HCT116 (cell line): ENCODE results near the gene PAM16. TPM values are rescaled to one million over a fixed set of nuclear protein-coding genes. Genes with fewer than 3 reads are reported as not detected.

Source experiments
- ATAC-seq: fragments of 200-7000 bp; cut with Tn5 transposase; 2 replicates; pipeline ENCODE4 v1.9.1; 2020; ENCODE audit warnings: mild to moderate bottlenecking, moderate library complexity
- BruUV-seq: library from RNA; stranded (reverse); fragments of 400-500 nt; replicated peaks from 2 replicates; lab custom pipeline; 2021; lab: Mats Ljungman, UMichigan
- CTCF ChIA-PET: fragments of 300-600 bp; sonication (Branson Sonifier 250); formaldehyde crosslinking; loops from one replicate; lab custom pipeline; 2021; ENCODE audit warnings: antibody characterized with exemption; lab: Charles Lee
- POLR2A ChIA-PET: fragments of 300-600, 350-600 bp; sonication (Branson Sonifier 250); formaldehyde crosslinking; loops from one replicate; lab custom pipeline; 2021; ENCODE audit warnings: antibody characterized with exemption; lab: Charles Lee
- RAD21 ChIA-PET, 2 experiments: fragments of 300-600 bp; sonication (Branson Sonifier 250); formaldehyde crosslinking; loops; one replicate each; lab custom pipeline; 2023; ENCODE audit warnings: low total read pairs in 2 of 2; ENCODE audit not compliant: uncharacterized antibody in 2 of 2, unreplicated experiment in 2 of 2, low non-redundant PET in 1 of 2; lab: Charles Lee
- DNase-seq: peaks from one replicate; pipeline ENCODE4 v3.0.0-alpha.2; 2010; ENCODE audit warnings: low read depth, low spot score
- H2AFZ ChIP-seq: fragments of 200-600 bp; shearing (Covaris generic), sonication (generic); 2 replicates; pipeline ENCODE4 v1.6.1; 2017; ENCODE audit warnings: low read depth, mixed run types, mixed read lengths, antibody characterized with exemption, low read length; ENCODE audit not compliant: poor library complexity, severe bottlenecking
- H3K27ac ChIP-seq: 2 replicates; pipeline ENCODE4 v1.5.1; 2012; ENCODE audit warnings: low read depth, low read length
- H3K27me3 ChIP-seq: fragments of 200-600 bp; sonication (generic); 2 replicates; pipeline ENCODE4 v1.6.1; 2016; ENCODE audit warnings: mixed run types, low read length, mixed read lengths; ENCODE audit not compliant: insufficient read depth
- H3K36me3 ChIP-seq, 2 experiments: fragments of 200-500 bp in 1 of 2; fragments of 200-600 bp in 1 of 2; sonication (Bioruptor generic) in 1 of 2; sonication (generic) in 1 of 2; 2 replicates each; pipeline versions ENCODE4 v1.5.1 to v1.6.1; 2014 to 2016; ENCODE audit warnings: low read length in 2 of 2, inconsistent platforms in 1 of 2, mixed read lengths in 1 of 2, mixed run types in 1 of 2; ENCODE audit not compliant: insufficient read depth in 2 of 2, control insufficient read depth in 1 of 2
- H3K4me1 ChIP-seq, 2 experiments: fragments of 200-600 bp in 1 of 2; sonication (generic) in 1 of 2; 2 replicates each; pipeline versions ENCODE4 v1.5.1 to v1.6.1; 2012 to 2017; ENCODE audit warnings: low read length in 2 of 2, inconsistent platforms in 1 of 2, mild to moderate bottlenecking in 1 of 2, mixed read lengths in 1 of 2, mixed run types in 1 of 2, moderate library complexity in 1 of 2; ENCODE audit not compliant: insufficient read depth in 2 of 2, control insufficient read depth in 1 of 2
- H3K4me2 ChIP-seq: fragments of 200-600 bp; sonication (generic); 2 replicates; pipeline ENCODE4 v1.6.1; 2017; ENCODE audit warnings: mixed run types, low read length, mixed read lengths
- H3K4me3 ChIP-seq, 2 experiments: fragments of 200-600 bp in 1 of 2; sonication (generic) in 1 of 2; replicated peaks in 1 of 2; 2 replicates each; pipeline ENCODE4 v1.5.1; 2011 to 2016; ENCODE audit warnings: low read length in 2 of 2, control low read depth in 1 of 2, low read depth in 1 of 2, mild to moderate bottlenecking in 1 of 2, mixed read lengths in 1 of 2, mixed run types in 1 of 2
- H3K79me2 ChIP-seq: fragments of 200-600 bp; sonication (generic); 2 replicates; pipeline ENCODE4 v1.6.1; 2017; ENCODE audit warnings: mild to moderate bottlenecking, mixed run types, low read length, moderate library complexity, mixed read lengths; ENCODE audit not compliant: insufficient read depth
- H3K9ac ChIP-seq: fragments of 200-600 bp; sonication (generic); 2 replicates; pipeline ENCODE4 v1.6.1; 2016; ENCODE audit warnings: low read length, mixed read lengths
- H3K9me2 ChIP-seq: fragments of 200-600 bp; sonication (generic), shearing (Covaris generic); 2 replicates; pipeline ENCODE4 v1.6.1; 2017; ENCODE audit warnings: mixed run types, mild to moderate bottlenecking, moderate library complexity; ENCODE audit not compliant: insufficient read depth
- H3K9me3 ChIP-seq, 2 experiments: fragments of 200-500 bp in 1 of 2; fragments of 200-600 bp in 1 of 2; sonication (Bioruptor generic) in 1 of 2; sonication (generic) in 1 of 2; 2 replicates each; pipeline ENCODE4 v1.6.1; 2014 to 2017; ENCODE audit warnings: low read length in 2 of 2, mixed read lengths in 2 of 2, inconsistent platforms in 1 of 2, low read depth in 1 of 2, mild to moderate bottlenecking in 1 of 2, mixed run types in 1 of 2, moderate library complexity in 1 of 2; ENCODE audit not compliant: control insufficient read depth in 1 of 2, insufficient read depth in 1 of 2
- H4K20me1 ChIP-seq: fragments of 200-600 bp; sonication (generic), shearing (Covaris generic); 2 replicates; pipeline ENCODE4 v1.6.1; 2017; ENCODE audit warnings: mixed run types, mild to moderate bottlenecking, moderate library complexity; ENCODE audit not compliant: insufficient read depth
- RAD21 ChIP-seq: IDR thresholded peaks from 2 replicates; pipeline ENCODE4 v1.6.1; 2012; ENCODE audit warnings: low read depth, mild to moderate bottlenecking
- intact Hi-C: fragments of 100-400 bp; cut with micrococcal nuclease; formaldehyde crosslinking; loops from 2 replicates; pipeline ENCODE4 v1.10.0; 2022
- total RNA-seq: library from RNA; stranded (reverse); gene quantifications from one replicate; pipeline ENCODE4 v1.2.1, GENCODE V29; 2021; ENCODE audit not compliant: unreplicated experiment
- TF ChIP-seq, protein P1 (sequence below), 3 experiments: fragments of 200-600 bp in 1 of 3; sonication (generic) in 1 of 3; IDR thresholded peaks in 2 of 3; conservative IDR thresholded peaks in 1 of 3; 2 replicates each; pipeline ENCODE4 v1.5.1; 2012 to 2017; ENCODE audit warnings: low read depth in 2 of 3, low read length in 2 of 3, antibody characterized with exemption in 1 of 3, borderline replicate concordance in 1 of 3, control low read depth in 1 of 3, mild to moderate bottlenecking in 1 of 3, mixed read lengths in 1 of 3, mixed run types in 1 of 3, moderate library complexity in 1 of 3; ENCODE audit not compliant: insufficient read depth in 1 of 3
- TF ChIP-seq, protein P2 (sequence below): IDR thresholded peaks from 2 replicates; pipeline ENCODE4 v1.6.1; 2011; ENCODE audit warnings: mild to moderate bottlenecking, low read length, moderate library complexity; ENCODE audit not compliant: insufficient replicate concordance; ENCODE audit errors: extremely low read depth
- TF ChIP-seq, protein P3 (sequence below): IDR thresholded peaks from 2 replicates; pipeline ENCODE4 v1.6.1; 2012

PAM16 gene
- total RNA-seq, 1 experiment from 2014 or later, result 102 TPM

DNA sequence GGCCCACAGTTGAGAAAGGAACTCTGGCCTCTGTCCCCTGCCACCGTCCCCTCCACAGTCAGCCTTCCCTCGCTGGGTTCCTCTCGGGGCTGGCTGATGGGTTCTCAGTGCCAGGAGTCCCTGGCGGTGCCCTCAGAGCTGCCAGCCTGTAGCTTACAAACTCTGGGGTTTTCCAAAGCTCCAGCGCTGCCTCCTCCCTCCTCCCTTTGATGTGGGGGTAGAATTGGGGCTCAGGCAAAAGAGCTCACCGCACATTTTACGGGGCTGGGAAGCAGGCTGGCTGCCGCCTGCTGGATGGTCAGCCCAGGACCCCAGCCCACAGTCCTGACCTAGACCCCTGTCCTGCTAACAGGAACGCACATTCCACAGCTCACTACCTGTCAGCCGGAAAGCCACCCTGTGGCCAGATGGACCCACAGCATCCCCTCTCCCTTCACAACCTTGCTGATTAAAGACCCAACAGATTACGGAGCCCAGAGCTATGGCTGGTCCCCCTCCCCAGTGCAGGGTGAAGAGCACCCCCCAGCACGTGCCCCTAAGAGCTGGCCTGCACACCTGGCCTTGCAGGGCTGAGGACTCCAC lies 26.5 kb upstream of the PAM16 start:
- Histone ChIP-seq H3K79me2 (peaks cover 11% of the 10 kb centered on the region; the same call in 1 of the 2 replicates), H3K9me2 (no peaks in the 10 kb centered on the region), H2AFZ (no peak overlapping the region), H3K9me3 (no peaks in the 10 kb centered on the region), H4K20me1 (no peaks in the 10 kb centered on the region), H3K27ac (no peak overlapping the region), H3K9ac (no peak overlapping the region), H3K4me2 (no peak overlapping the region), H3K27me3 (no peaks in the 10 kb centered on the region), H3K4me3 (no peak overlapping the region), H3K4me1 (peaks cover 27 to 53% of the 10 kb centered on the region in 2 experiments), H3K36me3 (no peaks in the 10 kb centered on the region)
- ATAC-seq (no peak), DNase-seq (no peak)
- ChIA-PET CTCF (no interaction called here), POLR2A (no interaction called here), RAD21 (no interaction called here)
- TF ChIP-seq, protein P1, sequence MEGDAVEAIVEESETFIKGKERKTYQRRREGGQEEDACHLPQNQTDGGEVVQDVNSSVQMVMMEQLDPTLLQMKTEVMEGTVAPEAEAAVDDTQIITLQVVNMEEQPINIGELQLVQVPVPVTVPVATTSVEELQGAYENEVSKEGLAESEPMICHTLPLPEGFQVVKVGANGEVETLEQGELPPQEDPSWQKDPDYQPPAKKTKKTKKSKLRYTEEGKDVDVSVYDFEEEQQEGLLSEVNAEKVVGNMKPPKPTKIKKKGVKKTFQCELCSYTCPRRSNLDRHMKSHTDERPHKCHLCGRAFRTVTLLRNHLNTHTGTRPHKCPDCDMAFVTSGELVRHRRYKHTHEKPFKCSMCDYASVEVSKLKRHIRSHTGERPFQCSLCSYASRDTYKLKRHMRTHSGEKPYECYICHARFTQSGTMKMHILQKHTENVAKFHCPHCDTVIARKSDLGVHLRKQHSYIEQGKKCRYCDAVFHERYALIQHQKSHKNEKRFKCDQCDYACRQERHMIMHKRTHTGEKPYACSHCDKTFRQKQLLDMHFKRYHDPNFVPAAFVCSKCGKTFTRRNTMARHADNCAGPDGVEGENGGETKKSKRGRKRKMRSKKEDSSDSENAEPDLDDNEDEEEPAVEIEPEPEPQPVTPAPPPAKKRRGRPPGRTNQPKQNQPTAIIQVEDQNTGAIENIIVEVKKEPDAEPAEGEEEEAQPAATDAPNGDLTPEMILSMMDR (IDR thresholded peaks at IDR 0.05 in 2 of 3, conservative IDR thresholded peaks at IDR 0.05 in 1 of 3; ENCODE audit: borderline replicate concordance in 1 of 3, insufficient read depth in 1 of 3, low read depth in 2 of 3, low read length in 2 of 3), result peak in 2 of 3 experiments; percentile 11 to 27; a peak in 3 of 6 replicates
- TF ChIP-seq RAD21, result no peak
- no TSS peak for BruUV-seq
- intact Hi-C loops, result no loop called here

DNA sequence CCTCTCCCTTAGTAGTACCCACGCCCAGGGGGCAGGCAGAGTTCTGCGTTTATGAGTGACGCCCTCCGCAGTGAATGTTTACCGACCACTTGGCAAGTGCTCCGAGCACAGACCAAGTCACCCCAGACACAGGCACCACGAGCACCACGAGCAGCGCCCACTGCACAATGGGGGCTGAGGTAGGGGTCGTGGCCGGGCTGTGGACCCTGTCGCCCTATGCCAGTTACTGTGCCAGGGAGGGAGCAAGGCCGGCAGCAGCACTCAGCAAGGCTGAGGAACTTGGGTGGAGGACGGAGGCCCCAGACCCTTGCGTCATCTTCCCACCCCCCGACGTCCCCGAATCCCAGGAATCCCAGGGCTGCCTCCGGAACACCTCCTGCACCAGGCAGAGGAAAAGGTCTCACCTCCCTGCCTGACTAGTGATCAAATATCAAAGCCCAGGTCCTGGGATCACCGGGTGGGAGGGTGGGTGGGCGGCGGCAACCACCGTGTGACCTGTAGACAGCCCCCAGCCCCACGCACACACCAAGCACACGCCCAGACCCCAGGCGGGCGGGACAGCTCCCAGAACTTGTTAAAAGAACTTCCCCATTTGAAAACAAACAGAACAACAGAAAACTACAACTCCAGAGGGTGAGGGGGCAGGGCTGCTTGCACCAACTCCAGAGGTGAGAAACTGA lies 25.9 kb upstream of the PAM16 start:
- Histone ChIP-seq H3K27me3 (no peaks in the 10 kb centered on the region), H3K9ac (no peak overlapping the region), H3K27ac (no peak overlapping the region), H3K4me1 (peaks cover 33 to 60% of the 10 kb centered on the region in 2 experiments), H3K36me3 (no peaks in the 10 kb centered on the region), H3K4me2 (no peak overlapping the region), H3K9me2 (no peaks in the 10 kb centered on the region), H2AFZ (no peak overlapping the region), H3K4me3 (no peak overlapping the region), H3K9me3 (no peaks in the 10 kb centered on the region), H4K20me1 (no peaks in the 10 kb centered on the region), H3K79me2 (peaks cover 17% of the 10 kb centered on the region; the same call in 1 of the 2 replicates)
- intact Hi-C loops, result no loop called here
- TF ChIP-seq, protein P2, sequence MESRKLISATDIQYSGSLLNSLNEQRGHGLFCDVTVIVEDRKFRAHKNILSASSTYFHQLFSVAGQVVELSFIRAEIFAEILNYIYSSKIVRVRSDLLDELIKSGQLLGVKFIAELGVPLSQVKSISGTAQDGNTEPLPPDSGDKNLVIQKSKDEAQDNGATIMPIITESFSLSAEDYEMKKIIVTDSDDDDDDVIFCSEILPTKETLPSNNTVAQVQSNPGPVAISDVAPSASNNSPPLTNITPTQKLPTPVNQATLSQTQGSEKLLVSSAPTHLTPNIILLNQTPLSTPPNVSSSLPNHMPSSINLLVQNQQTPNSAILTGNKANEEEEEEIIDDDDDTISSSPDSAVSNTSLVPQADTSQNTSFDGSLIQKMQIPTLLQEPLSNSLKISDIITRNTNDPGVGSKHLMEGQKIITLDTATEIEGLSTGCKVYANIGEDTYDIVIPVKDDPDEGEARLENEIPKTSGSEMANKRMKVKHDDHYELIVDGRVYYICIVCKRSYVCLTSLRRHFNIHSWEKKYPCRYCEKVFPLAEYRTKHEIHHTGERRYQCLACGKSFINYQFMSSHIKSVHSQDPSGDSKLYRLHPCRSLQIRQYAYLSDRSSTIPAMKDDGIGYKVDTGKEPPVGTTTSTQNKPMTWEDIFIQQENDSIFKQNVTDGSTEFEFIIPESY, result no peak
- TF ChIP-seq, protein P3, sequence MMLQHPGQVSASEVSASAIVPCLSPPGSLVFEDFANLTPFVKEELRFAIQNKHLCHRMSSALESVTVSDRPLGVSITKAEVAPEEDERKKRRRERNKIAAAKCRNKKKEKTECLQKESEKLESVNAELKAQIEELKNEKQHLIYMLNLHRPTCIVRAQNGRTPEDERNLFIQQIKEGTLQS, result no peak
- ChIA-PET POLR2A (no interaction called here), CTCF (no interaction called here), RAD21 (no interaction called here)
- BruUV-seq, result no TSS peak
- no peak for ATAC-seq
- no peak for DNase-seq
